ENCODE results near the gene CIRBP. TPM values are rescaled to one million over a fixed set of nuclear protein-coding genes. Genes with fewer than 3 reads are reported as not detected.

The CIRBP gene
- total and polyA plus RNA-seq, 2 of the 13 experiments (the other 11 are each of a cell fraction or from before 2014, with no cell fraction given), result 133 to 140 TPM

DNA sequence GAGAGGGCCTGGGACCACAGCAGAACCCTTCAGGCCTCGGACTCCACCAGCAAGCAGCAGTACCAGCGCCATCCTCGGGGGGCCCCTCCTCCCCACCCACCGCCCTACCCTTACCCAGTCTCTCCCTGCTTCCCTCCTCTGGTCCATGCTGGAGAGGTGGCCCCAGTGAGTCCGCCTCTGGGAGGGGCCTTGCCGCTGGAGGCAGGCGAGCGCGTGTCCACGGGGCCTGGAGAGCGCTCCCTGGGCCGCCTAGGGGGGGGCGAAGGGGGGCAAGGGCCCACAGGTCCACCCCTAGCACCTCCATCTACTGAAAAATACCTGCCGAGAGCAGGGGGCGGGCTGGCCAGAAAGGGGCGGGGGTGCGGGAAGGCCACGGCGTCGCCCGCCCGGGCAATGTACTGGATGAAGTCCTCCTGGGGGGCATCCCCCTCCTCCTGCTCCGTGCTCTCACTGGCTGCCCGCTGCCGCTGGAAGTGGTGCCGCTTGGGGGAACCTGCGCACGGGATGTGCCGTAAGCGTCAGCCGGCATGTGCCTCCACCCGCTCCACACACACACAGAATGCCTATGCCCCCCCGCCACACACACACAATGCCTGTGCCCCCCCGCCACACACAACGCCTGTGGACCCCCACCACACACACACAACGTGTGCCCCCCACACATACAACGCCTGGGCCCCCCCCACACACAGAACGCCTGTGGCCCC lies 38.2 kb upstream of the CIRBP start (continued):
- TF ChIP-seq TBX2 (CRISPR knock-in tag; IDR thresholded peaks at IDR 0.05; ENCODE audit: borderline replicate concordance) (no peak), ZBTB38 (CRISPR knock-in tag; IDR thresholded peaks at IDR 0.05) (peak; percentile 73)
- TF ChIP-seq, protein P1, sequence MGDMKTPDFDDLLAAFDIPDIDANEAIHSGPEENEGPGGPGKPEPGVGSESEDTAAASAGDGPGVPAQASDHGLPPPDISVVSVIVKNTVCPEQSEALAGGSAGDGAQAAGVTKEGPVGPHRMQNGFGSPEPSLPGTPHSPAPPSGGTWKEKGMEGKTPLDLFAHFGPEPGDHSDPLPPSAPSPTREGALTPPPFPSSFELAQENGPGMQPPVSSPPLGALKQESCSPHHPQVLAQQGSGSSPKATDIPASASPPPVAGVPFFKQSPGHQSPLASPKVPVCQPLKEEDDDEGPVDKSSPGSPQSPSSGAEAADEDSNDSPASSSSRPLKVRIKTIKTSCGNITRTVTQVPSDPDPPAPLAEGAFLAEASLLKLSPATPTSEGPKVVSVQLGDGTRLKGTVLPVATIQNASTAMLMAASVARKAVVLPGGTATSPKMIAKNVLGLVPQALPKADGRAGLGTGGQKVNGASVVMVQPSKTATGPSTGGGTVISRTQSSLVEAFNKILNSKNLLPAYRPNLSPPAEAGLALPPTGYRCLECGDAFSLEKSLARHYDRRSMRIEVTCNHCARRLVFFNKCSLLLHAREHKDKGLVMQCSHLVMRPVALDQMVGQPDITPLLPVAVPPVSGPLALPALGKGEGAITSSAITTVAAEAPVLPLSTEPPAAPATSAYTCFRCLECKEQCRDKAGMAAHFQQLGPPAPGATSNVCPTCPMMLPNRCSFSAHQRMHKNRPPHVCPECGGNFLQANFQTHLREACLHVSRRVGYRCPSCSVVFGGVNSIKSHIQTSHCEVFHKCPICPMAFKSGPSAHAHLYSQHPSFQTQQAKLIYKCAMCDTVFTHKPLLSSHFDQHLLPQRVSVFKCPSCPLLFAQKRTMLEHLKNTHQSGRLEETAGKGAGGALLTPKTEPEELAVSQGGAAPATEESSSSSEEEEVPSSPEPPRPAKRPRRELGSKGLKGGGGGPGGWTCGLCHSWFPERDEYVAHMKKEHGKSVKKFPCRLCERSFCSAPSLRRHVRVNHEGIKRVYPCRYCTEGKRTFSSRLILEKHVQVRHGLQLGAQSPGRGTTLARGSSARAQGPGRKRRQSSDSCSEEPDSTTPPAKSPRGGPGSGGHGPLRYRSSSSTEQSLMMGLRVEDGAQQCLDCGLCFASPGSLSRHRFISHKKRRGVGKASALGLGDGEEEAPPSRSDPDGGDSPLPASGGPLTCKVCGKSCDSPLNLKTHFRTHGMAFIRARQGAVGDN (CRISPR knock-in tag; IDR thresholded peaks at IDR 0.05), result 0 out of 2 replicates have a peak, but pooled peaks have one; percentile 13
- TF ChIP-seq, protein P2, sequence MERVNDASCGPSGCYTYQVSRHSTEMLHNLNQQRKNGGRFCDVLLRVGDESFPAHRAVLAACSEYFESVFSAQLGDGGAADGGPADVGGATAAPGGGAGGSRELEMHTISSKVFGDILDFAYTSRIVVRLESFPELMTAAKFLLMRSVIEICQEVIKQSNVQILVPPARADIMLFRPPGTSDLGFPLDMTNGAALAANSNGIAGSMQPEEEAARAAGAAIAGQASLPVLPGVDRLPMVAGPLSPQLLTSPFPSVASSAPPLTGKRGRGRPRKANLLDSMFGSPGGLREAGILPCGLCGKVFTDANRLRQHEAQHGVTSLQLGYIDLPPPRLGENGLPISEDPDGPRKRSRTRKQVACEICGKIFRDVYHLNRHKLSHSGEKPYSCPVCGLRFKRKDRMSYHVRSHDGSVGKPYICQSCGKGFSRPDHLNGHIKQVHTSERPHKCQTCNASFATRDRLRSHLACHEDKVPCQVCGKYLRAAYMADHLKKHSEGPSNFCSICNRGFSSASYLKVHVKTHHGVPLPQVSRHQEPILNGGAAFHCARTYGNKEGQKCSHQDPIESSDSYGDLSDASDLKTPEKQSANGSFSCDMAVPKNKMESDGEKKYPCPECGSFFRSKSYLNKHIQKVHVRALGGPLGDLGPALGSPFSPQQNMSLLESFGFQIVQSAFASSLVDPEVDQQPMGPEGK (CRISPR knock-in tag; IDR thresholded peaks at IDR 0.05), result 0 out of 2 replicates have a peak, but pooled peaks have one; percentile 14

Measured in HepG2 (cell line).